T-helper 17 cell (primary cell): ENCODE results near the gene ANAPC13. TPM values are rescaled to one million over a fixed set of nuclear protein-coding genes. Genes with fewer than 3 reads are reported as not detected.
A peak's percentile ranks its signal among the peaks of the same experiment; 100 is the strongest.

ENCODE experiments used
- ATAC-seq: fragments of 150-1000 bp; cut with Tn5 transposase; 2 replicates; pipeline ENCODE4 v1.10.0; 2021; ENCODE audit warnings: mild to moderate bottlenecking, moderate library complexity
- DNase-seq, 3 donors: peaks; one replicate each; pipeline versions ENCODE4 v3.0.0 to v3.0.0-alpha.2; 2020 to 2021
- H3K9me3 ChIP-seq: one replicate; pipeline ENCODE4 v1.7.0; 2013; ENCODE audit warnings: low read length, mild to moderate bottlenecking; ENCODE audit not compliant: control insufficient read depth, poor library complexity, severe bottlenecking
- H3K27ac Mint-ChIP-seq: one replicate; pipeline ENCODE4 v1.8.0; 2022; ENCODE audit warnings: mild to moderate bottlenecking, moderate library complexity, mixed read lengths
- H3K27me3 Mint-ChIP-seq: one replicate; pipeline ENCODE4 v1.8.0; 2022; ENCODE audit warnings: mixed read lengths
- H3K36me3 Mint-ChIP-seq: one replicate; pipeline ENCODE4 v1.8.0; 2022; ENCODE audit warnings: low read depth, mixed read lengths
- H3K4me1 Mint-ChIP-seq: one replicate; pipeline ENCODE4 v1.8.0; 2022; ENCODE audit warnings: mild to moderate bottlenecking, mixed read lengths
- H3K4me3 Mint-ChIP-seq: one replicate; pipeline ENCODE4 v1.8.0; 2022; ENCODE audit warnings: mild to moderate bottlenecking, moderate library complexity, mixed read lengths
- total RNA-seq, 4 donors: library from RNA in 2 of 4; stranded (reverse) in 2 of 4; gene quantifications; one replicate each; pipeline ENCODE4 v1.2.3 and lab custom pipeline; 2022 to 2026

The ANAPC13 gene
- total RNA-seq, 2 donors from 2014 or later, result 23.0 to 23.9 TPM

DNA sequence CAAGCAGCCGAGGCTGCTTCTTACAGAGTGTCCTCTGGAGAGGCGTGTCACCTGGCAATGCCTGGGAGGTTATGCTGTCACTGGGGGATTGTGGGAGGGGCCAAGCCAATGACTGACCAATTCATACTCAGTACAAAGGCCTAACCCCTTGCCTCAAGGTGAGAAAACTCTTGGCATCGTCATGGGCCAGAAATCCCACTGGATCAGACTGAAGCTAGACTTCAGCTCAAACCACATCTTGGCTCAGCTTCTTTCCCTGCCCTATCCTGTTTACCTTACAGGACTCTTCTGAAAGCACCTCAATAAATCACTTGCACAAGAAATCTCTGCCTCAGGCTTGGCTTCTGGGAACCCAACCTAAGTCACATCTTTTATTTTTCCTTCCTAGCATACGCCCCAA lies 9.5 kb downstream of the ANAPC13 start:
- peaks cover 4% of the 10 kb centered on the region for H3K36me3 Mint-ChIP-seq
- ATAC-seq, result no peak
- H3K27ac Mint-ChIP-seq, result no peak overlapping the region
- DNase-seq, result no peak
- no peaks in the 10 kb centered on the region for H3K27me3 Mint-ChIP-seq
- no peak overlapping the region for H3K4me3 Mint-ChIP-seq
- no peaks in the 10 kb centered on the region for H3K9me3 ChIP-seq
- H3K4me1 Mint-ChIP-seq, result peaks cover 5% of the 10 kb centered on the region

DNA sequence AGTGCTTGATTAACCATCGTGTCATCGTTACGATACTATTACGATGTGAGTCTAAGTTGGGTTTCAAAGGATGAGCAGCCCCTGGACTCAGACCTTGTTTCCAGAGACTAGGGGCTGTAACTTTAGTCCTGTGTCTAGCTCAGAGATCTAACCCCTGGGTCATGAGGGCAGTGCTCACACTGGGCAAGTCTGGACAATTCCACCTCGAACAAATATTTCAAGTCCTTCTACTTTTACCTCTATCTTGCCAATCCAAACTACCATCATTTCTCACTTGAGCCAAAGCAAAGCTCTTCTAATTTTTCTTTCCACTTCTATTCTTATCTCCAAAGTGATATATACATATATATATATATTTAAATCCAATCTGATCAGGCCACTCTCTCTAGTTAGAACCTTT lies 10.8 kb downstream of the ANAPC13 start:
- no peaks in the 10 kb centered on the region for H3K9me3 ChIP-seq
- no peak for DNase-seq
- Mint-ChIP-seq H3K4me1 (peaks cover 2% of the 10 kb centered on the region), H3K36me3 (peaks cover 2% of the 10 kb centered on the region), H3K27me3 (no peaks in the 10 kb centered on the region), H3K27ac (no peak overlapping the region), H3K4me3 (no peak overlapping the region)
- ATAC-seq, result no peak

DNA sequence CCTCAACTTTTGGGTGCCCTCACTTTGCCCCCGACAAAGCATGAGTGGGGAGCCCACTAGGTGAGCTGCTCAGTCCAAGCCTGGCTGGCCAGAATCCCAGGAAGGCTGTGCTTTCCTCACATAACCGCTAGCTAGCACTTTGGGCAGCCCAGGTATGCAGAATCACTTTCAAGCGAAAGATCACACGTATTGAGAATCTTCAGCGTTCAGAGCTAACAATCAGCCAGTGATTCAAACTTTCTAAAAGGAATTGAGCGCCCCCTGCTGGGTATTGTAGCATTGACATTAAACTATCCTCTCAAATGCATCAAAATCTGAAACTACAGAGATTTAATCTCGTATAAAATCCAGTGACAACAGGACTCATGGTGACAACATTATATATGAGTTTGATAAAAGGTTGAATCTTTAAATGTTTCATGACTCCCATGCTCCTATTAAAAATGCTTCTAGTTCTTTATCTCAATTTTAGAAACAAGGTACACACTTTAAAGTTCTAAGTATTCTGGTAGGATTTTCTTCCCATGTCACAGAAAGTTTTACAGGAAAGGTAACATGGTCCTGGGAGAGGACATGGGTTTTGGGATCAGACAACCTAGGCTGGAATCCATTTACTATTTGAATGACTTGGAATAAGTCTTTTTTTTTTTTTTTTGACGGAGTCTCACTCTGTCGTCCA lies 11.8 kb downstream of the ANAPC13 start:
- Mint-ChIP-seq H3K4me3 (no peak overlapping the region), H3K4me1 (peaks cover 3% of the 10 kb centered on the region), H3K27me3 (no peaks in the 10 kb centered on the region), H3K27ac (no peak overlapping the region), H3K36me3 (peaks cover 3% of the 10 kb centered on the region)
- peak; percentile 79 for ATAC-seq
- peak; percentile 43 to 71 (median 50) for DNase-seq
- no peaks in the 10 kb centered on the region for H3K9me3 ChIP-seq

- ATAC-seq (no peak), DNase-seq (no peak)
- H3K4me3 Mint-ChIP-seq, result no peak overlapping the region
- H3K27ac Mint-ChIP-seq, result no peak overlapping the region
- H3K27me3 Mint-ChIP-seq, result no peaks in the 10 kb centered on the region
- H3K36me3 Mint-ChIP-seq, result peaks cover 5% of the 10 kb centered on the region
- H3K4me1 Mint-ChIP-seq, result peaks cover 4% of the 10 kb centered on the region
- H3K9me3 ChIP-seq, result no peaks in the 10 kb centered on the region
Observed at GRCh38 chr3:134472831-134473230, 13.0 kb downstream of the ANAPC13 start.

DNA sequence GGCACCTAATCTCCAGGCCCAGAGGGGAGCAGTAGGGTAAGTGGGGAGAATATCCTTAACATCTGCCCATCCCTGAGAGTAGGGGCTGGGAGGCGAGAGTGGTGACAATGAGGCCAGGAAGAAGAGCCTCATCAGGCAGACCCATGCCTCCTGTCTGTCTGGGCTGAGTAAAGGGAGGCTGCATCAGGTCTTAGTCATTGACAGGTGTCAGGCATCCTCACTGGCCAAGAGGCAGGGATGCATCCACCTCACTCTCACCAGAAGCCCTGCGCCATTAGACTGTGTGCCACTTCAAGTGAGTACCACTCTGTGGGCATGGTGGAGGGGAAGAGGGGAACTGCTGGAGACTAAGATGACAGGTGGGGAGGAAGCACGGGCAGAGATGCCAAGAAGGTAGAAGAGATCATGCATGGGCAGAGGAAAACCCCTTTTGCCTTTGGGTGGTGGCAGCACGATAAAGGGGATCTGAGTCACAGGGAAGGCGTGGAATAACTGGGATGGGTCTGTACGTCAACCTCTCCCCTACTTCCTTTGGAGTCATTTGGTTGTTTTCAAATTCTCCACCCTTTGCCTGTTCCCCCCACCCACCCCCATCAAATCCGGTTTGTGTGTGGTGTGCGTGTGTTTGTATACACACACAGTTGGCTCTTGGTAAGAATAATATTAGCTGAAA lies 14.1 kb downstream of the ANAPC13 start:
- peaks cover 5% of the 10 kb centered on the region for H3K36me3 Mint-ChIP-seq
- peaks cover 4% of the 10 kb centered on the region for H3K4me1 Mint-ChIP-seq
- no peaks in the 10 kb centered on the region for H3K9me3 ChIP-seq
- H3K27ac Mint-ChIP-seq, result no peak overlapping the region
- ATAC-seq (no peak), DNase-seq (no peak)
- H3K4me3 Mint-ChIP-seq, result no peak overlapping the region
- no peaks in the 10 kb centered on the region for H3K27me3 Mint-ChIP-seq

GRCh38 chr3:134468519-134468918 lies 17.3 kb downstream of the ANAPC13 start:
- H3K36me3 Mint-ChIP-seq, result peaks cover 2% of the 10 kb centered on the region
- no peaks in the 10 kb centered on the region for H3K9me3 ChIP-seq
- ATAC-seq, result no peak
- H3K4me3 Mint-ChIP-seq, result no peak overlapping the region
- H3K27me3 Mint-ChIP-seq, result peaks cover 9% of the 10 kb centered on the region
- H3K4me1 Mint-ChIP-seq, result peaks cover 2% of the 10 kb centered on the region
- no peak for DNase-seq
- peak overlapping the region; percentile 41 for H3K27ac Mint-ChIP-seq

- no peak overlapping the region for H3K4me3 Mint-ChIP-seq
- H3K27ac Mint-ChIP-seq, result no peak overlapping the region
- no peaks in the 10 kb centered on the region for H3K9me3 ChIP-seq
- peaks cover 2% of the 10 kb centered on the region for H3K4me1 Mint-ChIP-seq
- H3K36me3 Mint-ChIP-seq, result peaks cover 2% of the 10 kb centered on the region
- DNase-seq (no peak), ATAC-seq (no peak)
- H3K27me3 Mint-ChIP-seq, result peaks cover 26% of the 10 kb centered on the region
Observed at GRCh38 chr3:134466331-134466730, 19.5 kb downstream of the ANAPC13 start.

DNA sequence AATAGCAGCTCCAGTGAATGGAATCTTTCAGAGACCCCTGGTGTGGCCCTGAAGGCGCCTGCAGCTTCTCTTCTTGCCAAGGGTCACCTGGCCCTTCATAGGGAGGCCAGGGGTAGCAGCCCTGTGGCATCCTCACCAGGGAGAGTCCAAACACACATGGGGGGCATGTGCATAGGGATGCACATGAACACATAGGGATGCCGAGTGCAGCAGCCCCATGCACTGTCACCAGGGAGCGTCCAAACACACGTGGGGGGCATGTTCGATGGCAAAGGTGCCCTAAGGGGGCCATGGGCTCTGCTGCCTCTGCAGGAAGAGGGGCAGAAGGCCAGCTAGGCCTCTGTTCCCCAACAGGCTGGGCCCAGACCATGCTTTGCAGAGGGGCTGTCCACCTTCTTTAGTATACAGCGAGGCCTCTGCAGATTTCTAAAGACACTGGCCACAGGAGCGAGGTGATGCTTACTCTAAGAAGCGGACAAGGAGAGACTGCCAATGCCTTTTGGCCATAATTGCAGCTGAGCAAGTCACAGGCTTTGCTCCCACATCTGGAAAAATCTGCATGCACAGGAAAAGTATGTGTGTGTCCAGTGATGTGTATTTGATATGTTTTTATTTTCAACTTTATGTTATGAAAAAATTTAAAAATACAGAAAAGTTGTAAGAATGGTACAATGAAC lies 21.0 kb downstream of the ANAPC13 start:
- peaks cover 38% of the 10 kb centered on the region for H3K27me3 Mint-ChIP-seq
- H3K4me3 Mint-ChIP-seq, result no peak overlapping the region
- peaks cover 4% of the 10 kb centered on the region for H3K36me3 Mint-ChIP-seq
- no peaks in the 10 kb centered on the region for H3K9me3 ChIP-seq
- no peak overlapping the region for H3K27ac Mint-ChIP-seq
- DNase-seq (no peak), ATAC-seq (no peak)
- peaks cover 2% of the 10 kb centered on the region for H3K4me1 Mint-ChIP-seq

- Mint-ChIP-seq H3K27ac (no peak overlapping the region), H3K36me3 (peaks cover 4% of the 10 kb centered on the region), H3K4me1 (peaks cover 2% of the 10 kb centered on the region), H3K4me3 (no peak overlapping the region), H3K27me3 (peaks cover 42% of the 10 kb centered on the region)
- no peaks in the 10 kb centered on the region for H3K9me3 ChIP-seq
- ATAC-seq, result no peak
- DNase-seq, result no peak
Observed at GRCh38 chr3:134464064-134464688, 21.6 kb downstream of the ANAPC13 start.

- no peaks in the 10 kb centered on the region for H3K4me1 Mint-ChIP-seq
- H3K27me3 Mint-ChIP-seq, result peaks cover 42% of the 10 kb centered on the region
- DNase-seq (no peak), ATAC-seq (no peak)
- no peak overlapping the region for H3K27ac Mint-ChIP-seq
- no peak overlapping the region for H3K4me3 Mint-ChIP-seq
- peaks cover 2% of the 10 kb centered on the region for H3K36me3 Mint-ChIP-seq
- no peaks in the 10 kb centered on the region for H3K9me3 ChIP-seq
Observed at GRCh38 chr3:134463676-134464063, 22.1 kb downstream of the ANAPC13 start.

DNA sequence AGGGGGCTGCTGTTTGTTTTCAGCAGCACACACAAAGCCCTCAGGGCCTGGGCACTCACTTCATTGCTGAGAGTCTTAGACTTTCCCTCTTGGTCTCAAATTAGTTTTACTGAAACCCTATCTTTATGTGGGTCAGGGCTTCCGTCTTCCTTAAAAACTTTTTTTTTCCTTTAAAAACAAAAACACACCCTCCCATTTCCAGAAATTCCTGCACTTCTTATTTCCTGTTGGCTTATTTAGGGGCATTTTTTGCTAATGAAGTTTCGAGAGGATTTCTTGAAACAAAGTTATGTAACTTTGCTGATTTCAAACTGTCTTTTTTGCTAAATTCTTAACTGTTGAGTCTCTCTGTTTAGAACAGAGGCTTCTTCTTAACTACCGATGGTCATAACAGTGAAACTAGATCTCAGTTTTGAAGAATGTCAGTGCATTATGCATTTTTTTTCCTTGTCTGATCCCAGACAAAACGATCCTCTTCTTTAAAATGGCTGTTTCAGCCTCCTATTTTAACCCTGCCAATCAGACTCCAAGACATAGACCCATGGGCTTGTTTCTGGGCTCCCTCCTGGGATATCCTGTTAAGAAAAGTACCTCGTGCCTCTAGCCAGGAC lies 23.3 kb downstream of the ANAPC13 start:
- Mint-ChIP-seq H3K4me3 (no peak overlapping the region), H3K36me3 (peaks cover 2% of the 10 kb centered on the region), H3K27me3 (peaks cover 54% of the 10 kb centered on the region), H3K27ac (no peak overlapping the region), H3K4me1 (no peaks in the 10 kb centered on the region)
- no peaks in the 10 kb centered on the region for H3K9me3 ChIP-seq
- no peak for DNase-seq
- no peak for ATAC-seq

DNA sequence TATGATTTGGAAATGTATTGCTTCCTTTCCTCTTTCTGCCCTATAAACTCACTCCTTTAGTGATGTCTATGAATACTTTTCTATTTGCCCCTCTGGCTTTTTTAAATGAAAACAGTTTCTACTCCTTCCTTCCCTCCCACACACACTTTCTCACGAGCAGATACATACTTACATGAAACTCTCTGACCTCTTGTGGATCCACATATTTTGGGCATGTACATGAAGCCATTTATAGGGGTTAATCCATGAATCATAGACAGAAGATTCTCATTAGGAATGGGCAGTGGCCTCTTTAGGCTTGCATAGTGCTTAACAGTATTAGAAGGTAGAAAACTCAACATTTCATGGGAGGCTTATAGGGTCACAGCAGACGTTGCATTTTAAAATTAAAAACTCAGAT lies 24.8 kb downstream of the ANAPC13 start:
- no peak for DNase-seq
- Mint-ChIP-seq H3K36me3 (peaks cover 4% of the 10 kb centered on the region), H3K4me3 (no peak overlapping the region), H3K4me1 (no peaks in the 10 kb centered on the region), H3K27me3 (peaks cover 66% of the 10 kb centered on the region), H3K27ac (no peak overlapping the region)
- no peak for ATAC-seq
- H3K9me3 ChIP-seq, result no peaks in the 10 kb centered on the region

DNA sequence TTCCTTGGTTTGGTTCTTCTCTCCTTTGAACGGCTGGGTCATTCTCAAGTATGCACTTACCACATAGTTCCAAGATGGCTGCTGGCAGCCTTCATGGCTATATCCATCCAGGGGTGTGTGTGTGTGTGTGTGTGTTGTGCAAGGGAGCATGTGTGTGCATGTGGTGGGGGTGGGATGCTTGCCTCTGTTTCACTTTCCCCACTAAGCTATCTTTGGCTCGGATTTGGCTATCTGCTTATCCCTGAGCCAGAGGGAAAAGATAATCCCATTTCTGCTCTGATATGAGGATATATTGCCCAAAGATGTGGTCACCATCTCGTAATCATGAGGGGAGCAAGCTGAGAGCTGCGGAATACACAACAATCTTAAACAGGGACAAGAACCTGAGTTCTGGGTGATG lies 26.2 kb downstream of the ANAPC13 start:
- no peak for ATAC-seq
- Mint-ChIP-seq H3K4me1 (no peaks in the 10 kb centered on the region), H3K4me3 (no peak overlapping the region), H3K27me3 (peaks cover 65% of the 10 kb centered on the region), H3K36me3 (peaks cover 4% of the 10 kb centered on the region), H3K27ac (no peak overlapping the region)
- no peak for DNase-seq
- no peaks in the 10 kb centered on the region for H3K9me3 ChIP-seq
